ENCODE measurements around the gene ADAMTSL5. TPM values are rescaled to one million over a fixed set of nuclear protein-coding genes. Genes with fewer than 3 reads are reported as not detected.
"Not testable (repeated sequence)": the region's sequence is repeated elsewhere in the genome, so short reads cannot be mapped to it uniquely, and the experiment has no call there.

The ADAMTSL5 gene
- total RNA-seq, 1 donor from 2014 or later: 69.7 TPM

DNA sequence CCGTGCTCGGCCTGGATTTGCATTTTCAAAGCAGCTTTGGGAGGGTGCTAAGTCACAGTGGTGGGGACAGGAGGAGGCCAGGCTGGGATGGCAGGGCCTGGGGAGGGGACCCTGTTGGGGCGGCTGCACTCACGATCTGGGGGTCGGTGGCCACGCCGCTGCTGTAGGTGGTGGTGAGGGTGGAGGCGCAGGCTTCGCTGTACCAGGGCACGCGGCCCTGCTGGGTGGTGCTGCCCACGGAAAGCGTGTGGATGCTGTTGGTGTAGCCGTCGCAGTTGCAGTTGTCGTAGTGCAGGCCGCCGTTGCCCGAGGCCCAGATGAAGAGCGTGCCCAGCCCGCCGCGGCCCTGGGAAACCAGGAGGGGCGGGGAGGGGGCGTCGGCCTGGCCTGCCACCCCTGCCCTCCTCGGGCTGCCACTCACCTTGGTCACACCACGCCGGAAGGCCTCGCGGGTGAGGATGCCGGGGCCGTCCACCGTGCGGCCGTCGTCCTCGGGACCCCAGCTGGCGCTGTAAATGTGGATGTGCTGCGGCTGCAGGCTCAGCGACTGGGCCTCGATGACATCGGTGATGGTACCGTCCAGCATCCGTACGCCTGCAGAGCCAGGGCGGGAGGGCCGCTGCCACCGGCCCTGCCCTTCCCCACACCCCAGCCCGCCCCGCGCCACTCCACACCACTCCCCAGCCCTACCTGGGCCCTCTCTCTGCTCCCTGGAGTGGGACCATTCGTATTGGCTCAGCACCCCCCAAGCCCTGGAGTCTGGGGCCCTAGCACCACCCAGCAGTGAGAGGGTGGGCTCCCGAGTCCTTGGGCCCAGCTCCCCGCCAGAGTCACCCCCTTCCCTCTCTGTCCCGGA lies 25.9 kb downstream of the ADAMTSL5 start:
- intact Hi-C loops (cut with DNase I): no loop called here
- no peak for DNase-seq (ENCODE audit: low spot score)

DNA sequence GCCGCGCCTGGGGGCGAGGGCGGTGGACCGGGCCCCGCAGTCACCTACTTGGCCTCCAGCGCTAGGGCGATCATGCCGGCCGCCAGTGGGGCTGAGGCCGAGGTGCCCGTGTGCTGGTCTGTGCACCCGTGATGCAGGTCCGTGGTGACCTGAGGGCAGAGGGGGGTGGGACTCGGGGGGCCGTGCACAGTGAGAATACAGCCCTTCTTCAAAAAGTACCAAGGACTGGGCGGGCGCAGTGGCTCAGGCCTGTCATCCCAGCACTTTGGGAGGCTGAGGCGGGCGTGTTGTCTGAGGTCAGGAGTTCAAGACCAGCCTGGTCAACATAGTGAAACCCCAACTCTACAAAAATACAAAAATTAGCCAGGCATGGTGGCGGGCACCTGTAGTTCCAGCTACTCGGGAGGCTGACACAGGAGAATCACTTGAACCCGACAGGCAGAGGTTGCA lies 28.8 kb downstream of the ADAMTSL5 start:
- intact Hi-C loops (cut with DNase I): no loop called here
- no peak for DNase-seq (ENCODE audit: low spot score)

DNA sequence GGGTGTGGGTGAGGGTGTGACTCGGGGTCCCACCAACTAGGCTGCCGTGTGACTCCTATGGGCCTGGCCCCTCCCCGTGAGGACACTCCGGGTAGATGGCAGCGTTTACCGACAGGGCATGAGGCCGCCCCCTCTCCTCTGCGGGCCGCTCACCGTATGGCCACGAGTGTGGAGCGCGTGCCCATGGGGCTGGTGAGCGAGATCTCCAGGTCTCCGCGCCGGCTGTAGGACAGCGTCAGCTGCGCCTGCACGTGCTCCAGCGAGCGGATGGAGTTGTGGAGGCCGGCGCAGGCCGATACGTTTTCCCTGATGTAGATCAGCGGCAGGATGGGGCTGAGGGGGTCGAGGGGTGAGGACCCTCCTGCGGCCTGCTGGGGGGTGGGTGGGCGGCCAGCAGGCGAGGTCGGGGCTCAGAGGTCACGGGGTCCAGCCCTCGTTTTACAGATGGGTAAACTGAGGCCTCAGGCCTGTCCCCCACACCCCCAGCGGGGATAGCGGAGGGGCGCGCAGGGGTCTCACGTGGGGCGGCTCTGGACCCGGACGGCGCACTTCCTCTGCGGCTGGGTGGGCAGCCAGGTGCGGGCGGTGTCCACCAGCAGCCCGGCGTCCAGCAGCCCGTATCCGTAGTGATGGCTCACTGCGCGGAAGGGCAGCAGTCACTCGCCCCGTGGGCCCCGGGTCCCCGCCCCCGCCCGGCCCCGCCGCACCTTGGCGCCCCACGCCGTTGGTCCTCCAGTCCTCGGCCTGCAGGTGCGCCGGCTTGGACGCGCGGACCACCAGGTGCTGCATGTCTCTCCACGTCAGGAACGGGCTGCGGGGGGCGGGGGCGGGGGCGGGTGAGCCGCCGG lies 29.5 kb downstream of the ADAMTSL5 start:
- intact Hi-C loops (cut with DNase I): no loop called here

DNA sequence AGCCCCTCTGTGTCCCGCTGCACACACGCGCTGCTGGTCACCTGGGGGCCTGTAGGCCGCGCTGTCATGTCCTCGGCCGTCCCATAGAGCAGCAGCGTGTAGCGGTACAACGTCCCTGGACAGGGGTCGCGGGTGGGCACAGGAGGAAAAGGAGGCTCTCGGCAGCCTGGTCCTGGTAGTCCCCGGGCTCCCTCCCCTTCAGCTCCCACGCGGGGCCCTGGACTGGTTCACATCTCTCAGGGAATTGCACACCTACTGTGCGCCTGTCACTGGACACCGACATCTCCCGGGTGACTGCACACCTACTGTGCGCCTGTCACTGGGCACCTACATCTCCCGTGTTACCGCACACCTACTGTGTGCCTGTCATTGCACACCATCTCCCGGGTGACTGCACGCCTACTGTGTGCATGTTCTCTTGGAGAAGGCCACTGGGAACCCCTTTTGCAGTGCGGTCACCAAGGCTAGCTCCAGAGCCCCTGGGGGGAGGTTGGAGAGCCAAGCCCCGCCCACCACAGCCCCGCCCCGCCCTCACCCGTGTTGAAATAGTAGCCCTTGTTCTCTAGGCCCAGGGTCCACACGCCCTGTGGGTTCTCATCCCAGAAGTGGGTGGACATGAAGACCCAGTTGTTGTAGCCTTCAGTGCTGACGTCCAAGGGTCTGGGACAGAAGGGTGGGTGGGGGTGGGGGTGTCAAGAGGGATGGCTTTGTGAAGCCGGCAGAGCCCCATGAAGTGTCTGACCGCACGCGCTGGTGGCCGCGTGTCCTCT lies 30.3 kb downstream of the ADAMTSL5 start:
- intact Hi-C loops (cut with DNase I): no loop called here
- no peak for DNase-seq (ENCODE audit: low spot score)

More for the DNA sequence above, 29.5 kb downstream of the ADAMTSL5 start:
- no peak for DNase-seq (ENCODE audit: low spot score)

DNA sequence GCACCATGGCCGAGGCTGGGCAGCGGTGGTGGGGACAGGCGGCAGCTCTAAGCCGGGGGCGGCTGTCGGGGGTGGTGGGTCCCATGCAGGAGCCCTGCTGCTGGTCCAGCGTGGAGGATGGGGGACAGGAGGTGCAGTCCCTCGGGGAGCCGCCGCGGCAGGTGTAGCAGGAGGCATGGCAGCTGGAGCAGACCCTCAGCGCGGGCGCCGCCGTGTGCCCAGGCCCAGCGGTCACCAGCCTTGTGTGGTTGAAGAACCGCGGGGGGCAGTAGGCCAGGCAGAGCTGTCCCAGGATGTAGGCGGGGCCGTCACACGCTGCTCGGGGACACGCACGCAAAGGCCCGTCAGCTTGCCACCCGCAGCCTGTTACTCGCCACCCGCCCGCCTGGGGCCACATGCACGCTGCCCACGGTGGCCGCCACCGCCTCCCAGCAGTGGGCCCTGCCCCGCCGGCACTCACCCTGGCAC lies 30.9 kb downstream of the ADAMTSL5 start:
- no peak for DNase-seq (ENCODE audit: low spot score)
- intact Hi-C loops (cut with DNase I): no loop called here

DNA sequence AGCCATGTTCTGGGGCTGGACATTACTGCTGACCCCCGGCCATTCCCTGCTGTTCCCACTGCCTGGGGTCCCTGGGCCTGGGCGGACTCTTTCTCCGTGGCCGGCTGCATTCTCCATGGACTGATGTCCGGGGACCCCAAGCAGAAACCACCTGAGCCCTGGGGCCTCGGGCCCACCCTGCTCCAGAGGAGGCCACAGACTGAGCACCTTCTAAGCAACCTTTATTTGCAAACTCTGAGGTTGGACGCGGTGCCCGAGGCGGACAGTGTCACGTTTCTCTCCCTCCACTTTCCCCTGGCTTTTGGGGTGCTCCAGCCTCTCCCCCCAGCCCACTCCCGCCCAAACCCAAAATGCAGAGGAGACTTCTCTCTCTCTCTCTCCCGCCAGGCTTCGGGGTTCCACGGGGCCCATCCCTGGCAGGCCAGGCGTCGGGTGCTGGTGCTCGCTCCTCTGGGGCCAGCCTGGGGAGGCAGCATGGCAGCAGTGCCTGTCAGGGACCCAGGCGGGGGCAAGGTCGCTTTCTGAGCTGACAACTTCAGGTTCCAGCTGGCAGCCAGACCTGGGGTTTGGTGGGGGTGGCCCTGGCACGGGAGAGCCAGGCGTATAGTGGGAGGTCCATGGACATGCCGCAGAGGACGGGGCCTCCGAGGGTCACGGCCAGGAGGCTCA lies 31.5 kb downstream of the ADAMTSL5 start:
- intact Hi-C loops (cut with DNase I): no loop called here
- DNase-seq (ENCODE audit: low spot score): no peak

DNA sequence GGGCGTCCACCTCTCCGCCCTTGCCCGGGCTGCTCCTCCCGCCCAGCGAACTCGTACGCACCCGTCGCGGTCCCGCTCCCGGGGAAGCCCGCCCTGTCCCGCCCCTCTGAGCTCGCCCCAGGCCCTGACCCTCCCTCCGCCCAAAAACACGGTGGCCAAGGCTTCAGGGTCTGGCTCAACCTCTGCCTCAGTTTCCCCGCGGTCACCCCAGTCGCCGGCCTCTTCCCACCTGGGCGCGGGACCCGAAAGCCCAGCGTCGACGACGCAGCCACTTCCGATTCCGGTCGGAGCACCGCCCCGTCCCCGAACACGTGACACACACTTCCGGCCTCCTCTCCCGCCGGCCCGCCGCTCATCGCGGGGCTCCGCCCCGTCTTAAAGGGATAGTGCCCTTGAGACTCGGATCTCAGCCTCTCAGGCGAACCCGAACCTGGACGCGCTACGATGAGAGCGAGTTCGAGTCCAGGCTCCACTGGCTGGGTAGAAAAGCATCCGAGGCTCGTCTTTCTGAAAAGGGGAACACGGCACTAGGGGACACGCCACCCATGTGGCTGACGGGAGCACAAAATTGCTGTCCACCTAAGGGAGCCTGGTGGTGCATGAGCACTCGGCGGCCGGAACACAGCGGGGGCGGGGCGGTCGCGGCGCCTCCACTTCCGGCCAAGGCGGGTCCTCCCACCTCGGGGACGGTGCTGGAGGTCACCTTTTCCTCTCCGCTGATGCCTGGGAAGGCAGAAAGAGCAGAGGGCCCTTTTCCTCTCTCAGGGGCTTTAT lies 33.7 kb downstream of the ADAMTSL5 start, which contains the start of gene C19orf25:
TSS of gene C19orf25 (minus strand) at position 282 of the 774 bp plus-strand sequence. CDS start 312 bp downstream, outside the sequence.
- DNase-seq (ENCODE audit: low spot score): peak; percentile 98
- intact Hi-C loops (cut with DNase I): no loop called here

DNA sequence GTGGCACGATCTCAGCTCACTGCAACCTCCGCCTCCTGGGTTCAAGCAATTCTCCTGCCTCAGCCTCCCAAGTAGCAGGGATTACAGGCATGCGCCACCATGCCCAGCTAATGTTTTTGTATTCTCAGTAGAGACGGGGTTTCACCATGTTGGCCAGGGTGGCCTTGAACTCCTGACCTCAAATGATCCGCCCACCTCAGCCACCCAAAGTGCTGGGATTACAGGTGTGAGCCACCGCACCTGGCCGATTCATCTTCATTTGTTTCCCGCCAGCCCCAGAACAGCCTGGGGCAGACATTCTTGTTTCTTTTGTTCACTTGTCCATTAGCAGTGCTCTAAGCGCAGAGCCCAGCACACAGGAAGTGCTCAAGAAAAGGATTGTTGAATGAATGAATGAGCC lies 35.8 kb downstream of the ADAMTSL5 start:
- DNase-seq (ENCODE audit: low spot score); intact Hi-C loops (cut with DNase I): not testable (repeated sequence)

DNA sequence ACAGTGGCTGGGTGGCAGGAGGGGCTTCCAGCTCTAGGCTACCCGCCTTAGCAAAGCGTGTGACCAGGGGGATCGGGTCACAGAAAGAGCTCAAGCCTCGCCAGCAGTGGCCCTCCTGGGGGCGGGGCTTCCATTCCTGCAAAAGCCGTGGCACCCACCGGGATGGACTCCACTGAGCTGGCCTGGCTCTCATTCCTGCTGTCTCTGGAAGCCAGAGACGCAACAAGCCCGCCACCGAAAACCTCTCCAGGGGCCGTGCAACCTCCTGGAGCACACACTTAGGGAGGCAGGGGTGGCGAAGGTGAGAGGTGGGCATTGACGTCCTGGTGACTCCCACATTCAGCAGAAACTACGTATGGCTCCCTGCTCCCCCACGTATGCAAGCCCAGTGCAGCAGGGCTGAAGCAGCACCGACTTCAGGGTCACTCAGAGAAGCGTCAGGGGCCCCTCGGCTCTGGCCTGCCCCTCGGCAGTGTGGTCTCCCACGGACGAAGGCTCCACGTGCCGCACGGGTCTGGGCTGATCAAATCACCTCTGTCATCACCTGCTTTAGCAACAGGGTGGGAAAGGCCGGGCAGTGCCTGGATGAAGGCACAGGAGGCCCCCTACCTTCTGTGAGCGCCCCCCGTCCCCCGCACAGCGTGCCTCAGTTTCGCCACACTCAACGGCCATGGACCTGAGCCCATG lies 36.9 kb downstream of the ADAMTSL5 start:
- intact Hi-C loops (cut with DNase I): no loop called here
- no peak for DNase-seq (ENCODE audit: low spot score)

DNA sequence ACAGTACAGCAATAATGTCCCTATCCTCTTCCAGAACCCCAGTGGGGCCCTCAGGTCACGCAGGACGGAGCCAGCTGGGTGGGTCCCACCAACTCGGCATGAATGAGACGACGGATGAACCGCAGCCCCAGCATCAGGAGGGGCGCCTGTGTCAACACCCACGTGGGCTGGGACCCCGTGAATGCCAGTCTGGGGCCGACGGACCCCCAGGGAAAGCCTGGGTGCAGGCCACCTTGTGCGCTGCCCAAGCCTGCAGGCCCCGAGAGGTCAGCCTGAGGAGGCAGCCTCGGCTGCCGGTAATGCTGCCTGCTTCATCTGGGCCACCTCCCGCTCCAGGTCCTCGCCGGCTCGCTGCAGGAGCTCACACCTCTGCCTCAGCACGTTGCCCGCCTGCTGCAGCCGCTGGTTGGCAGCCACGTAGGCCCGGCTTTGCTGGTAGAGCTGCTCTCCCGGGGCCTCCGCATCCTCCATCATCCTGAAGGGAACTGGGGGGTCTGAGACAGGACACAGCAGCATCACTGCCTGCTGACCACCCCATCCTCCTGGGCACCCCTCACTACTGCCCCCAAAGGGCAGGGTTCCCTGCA lies 38.0 kb downstream of the ADAMTSL5 start:
- intact Hi-C loops (cut with DNase I): no loop called here
- no peak for DNase-seq (ENCODE audit: low spot score)

DNA sequence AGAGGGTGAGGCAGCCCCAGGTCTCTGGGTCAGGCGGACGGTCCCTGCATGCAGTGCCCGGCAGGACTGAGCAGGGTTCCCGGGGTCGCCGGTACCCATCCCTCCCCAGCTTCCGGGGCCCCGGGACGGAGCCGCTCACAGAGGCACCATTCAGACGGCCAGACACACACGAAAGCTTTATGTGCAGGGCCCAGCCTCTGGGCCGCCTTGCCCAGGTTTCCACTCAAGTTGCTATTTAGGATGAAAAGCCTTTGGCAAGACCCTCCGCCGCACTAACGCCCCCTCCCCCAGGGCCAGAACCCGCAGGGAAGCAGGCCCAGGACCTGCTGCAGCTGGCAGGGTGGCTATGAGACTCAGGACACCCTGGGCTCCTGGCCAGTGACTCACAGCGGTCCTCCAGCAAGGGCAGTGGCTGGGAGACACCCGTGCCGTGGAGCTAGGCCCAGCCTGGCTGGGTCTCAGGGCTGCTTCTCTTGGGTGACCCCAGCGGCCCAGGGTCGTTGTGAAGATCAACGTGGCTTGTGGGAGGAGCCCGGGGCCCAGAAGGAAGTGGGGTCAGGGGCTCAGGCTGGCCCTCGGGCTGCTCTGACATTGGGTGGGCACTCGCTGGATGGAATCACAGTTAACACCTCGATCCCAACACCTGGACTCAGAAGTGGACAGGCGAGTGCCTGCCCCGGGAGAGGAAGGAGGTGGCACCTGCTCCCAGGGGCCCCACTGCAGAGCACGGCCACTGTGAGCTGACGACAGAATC lies 38.6 kb downstream of the ADAMTSL5 start:
- DNase-seq (ENCODE audit: low spot score): no peak
- intact Hi-C loops (cut with DNase I): no loop called here

DNA sequence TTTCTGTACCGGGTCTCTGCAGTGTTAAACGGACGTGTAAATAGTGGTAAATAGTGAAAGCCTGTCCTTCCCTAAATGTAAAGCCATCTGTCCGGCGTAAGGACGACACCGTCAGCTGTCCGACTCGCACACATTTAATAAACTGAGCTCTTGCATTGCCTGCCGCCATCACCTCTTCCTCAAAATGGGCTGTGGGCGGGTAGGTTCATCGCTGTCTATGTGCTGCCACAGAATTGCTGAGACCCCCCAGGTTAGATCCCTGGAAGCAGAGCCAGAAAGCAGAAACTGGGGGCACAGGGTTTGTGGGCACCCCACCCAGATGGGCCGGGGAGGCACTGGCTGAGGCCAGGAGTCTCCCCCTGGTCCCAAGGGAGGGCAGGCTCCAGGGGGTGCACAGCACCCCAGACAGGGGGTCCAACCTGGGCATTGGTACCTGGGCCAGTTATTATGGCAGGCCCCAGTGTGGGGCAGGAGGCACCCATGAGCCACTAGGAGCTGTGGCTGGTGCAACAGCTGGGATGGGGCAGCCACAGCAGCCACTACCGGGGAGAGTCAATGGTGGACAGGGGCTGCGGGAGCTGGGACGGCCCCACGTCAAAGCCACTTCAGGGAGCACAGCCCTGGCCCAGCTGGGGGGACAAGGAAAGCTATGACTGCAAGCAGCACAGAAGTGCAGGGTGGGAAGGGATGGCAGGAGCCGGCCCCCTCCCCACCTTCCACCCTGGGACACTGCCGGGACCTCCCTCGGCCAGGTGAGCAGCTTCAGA lies 39.6 kb downstream of the ADAMTSL5 start:
- intact Hi-C loops (cut with DNase I): no loop called here
- no peak for DNase-seq (ENCODE audit: low spot score)

DNA sequence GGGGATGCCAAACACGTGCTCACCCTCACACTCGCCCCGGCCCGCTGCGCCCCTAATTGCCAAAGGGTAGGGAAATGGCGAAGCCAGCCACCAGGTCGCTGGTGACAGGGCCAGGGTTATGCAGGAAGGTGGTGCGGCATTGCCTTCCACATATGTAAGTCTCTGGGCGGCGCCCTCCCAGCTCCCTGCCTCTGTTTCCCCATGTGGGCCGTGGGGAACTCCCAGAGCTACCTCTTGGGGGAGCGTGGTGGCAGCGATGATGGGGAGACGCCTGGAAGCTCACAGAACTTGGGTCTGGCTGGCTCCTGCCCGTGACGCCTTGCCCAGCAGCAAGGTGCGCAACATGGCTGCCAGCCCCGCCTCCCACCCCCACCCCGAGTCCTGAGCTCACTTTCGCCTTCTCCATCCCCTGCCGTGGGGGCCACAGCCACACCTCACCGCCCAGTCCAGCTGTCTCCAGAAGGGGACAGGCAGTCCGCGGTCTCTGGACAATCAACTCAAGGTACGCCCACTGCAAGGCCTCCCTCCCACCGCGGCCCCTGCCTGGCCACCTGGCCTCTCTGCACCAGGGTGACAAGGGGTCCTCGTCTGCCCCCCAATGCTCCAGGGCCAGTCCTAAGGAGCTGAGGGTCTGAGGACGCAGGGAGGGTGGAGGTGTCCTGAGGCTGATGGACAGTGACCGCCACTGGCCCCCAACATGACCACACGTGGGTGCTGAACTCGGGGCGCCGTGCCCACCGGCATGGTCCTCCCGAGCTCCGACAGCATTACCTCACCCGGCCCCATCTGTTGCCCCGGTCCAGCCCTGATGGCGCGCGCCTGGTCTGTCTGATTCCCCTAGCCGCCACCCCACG lies 40.4 kb downstream of the ADAMTSL5 start:
- no peak for DNase-seq (ENCODE audit: low spot score)
- intact Hi-C loops (cut with DNase I): no loop called here

DNA sequence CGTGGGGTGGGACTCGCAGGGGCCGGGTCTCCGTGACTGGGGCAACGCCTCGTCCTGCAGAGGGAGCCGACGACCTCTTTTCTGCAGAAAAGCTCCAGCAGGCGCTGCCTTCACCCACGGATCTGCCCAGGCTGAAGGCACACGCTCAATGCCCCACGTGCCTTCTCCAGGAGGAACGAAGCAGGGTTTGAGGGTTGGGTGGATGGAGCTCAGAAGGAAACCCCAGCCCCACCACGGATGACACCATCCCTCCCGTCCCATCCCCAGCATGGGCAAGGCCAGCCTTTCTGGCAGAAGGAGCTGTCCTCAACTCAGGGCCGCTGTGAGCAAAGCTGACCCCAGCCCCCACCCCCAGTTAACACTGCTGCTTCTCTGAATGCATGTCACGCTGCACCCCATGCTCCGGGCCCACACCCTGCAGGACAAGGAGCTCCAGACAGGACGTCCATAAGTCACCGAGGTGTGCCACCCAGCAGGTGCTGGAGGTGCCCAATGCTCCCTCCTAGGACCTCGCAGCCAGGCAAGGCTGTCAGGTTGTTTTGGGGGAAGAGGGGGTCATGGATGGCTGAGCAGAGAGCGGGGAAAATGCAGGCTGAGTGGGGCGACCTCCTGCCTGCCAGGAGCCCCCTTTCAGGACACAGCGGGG lies 41.2 kb downstream of the ADAMTSL5 start:
- DNase-seq (ENCODE audit: low spot score): no peak
- intact Hi-C loops (cut with DNase I): no loop called here
